ENCODE measurements around the gene QRICH2.

QRICH2 gene

DNA sequence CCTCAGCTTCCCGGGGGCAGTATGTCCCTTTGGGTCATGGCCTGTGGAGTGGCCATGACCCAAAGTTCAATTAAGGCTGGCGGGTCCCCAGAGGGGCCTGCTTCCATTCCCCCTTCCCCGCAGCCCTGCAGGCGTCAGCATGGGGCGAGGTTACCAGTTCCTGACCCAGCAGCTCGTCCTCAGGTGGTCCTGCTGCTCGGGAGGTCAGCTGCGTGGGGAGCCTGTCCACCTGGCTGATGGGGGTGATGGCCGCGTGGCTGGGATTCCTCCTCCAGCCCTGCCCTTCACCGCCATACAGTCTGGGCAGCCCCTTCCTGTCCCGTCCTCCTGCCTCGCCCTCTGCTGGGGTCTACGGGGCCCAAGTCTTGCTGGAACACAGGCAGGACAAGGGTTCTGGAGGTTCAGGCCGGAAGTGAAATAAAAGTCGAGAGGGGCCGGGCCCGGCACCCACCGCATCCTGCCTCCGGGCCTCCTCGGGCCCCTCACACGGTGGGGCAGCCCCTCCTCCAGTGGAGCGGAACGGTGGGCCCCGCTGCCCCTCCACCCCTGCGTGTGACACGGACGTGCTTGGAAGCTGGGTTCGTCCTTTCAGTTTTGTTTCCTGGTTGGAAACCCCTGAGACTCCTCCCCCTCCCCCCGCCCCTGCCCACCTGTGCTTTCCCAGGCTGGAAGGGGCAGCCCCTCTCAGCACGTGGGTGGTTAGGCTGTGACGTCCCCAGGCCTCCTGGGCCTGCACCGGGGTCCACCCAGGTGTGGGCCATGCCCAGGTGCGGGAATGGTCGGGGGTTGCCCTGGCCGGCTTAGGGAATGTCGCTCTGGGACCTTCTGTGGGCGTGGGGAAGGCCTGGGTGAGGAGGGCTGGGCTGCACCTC, 36.2 kb downstream of the QRICH2 start:
- Histone ChIP-seq H3K4me1 (ENCODE audit: control insufficient read depth, low read depth, low read length) (peaks cover 5% of the 10 kb centered on the region), H2BK15ac (replicated peaks; ENCODE audit: low read depth) (no peak overlapping the region), H2BK5ac (ENCODE audit: low read length) (no peak overlapping the region), H3K56ac (ENCODE audit: low read length) (peak overlapping the region; percentile 65), H3K9ac (ENCODE audit: low read length) (peak overlapping the region; percentile 17), H3K4me2 (ENCODE audit: low read length) (no peak overlapping the region), H3K23ac (ENCODE audit: low read length) (no peak overlapping the region), H3K4ac (ENCODE audit: low read depth, low read length) (no peak overlapping the region), H2BK120ac (ENCODE audit: low read depth, low read length) (no peak overlapping the region), H3K4me3 (ENCODE audit: low read length) (no peak overlapping the region), H4K8ac (ENCODE audit: low read depth, low read length) (no peak overlapping the region), H3K36me3 (ENCODE audit: control insufficient read depth, insufficient read depth, low read length) (no peaks in the 10 kb centered on the region), H3K27ac (ENCODE audit: low read depth, low read length) (no peak overlapping the region), H3K27me3 (ENCODE audit: insufficient read depth, low read length, poor library complexity) (no peaks in the 10 kb centered on the region), H3K79me1 (ENCODE audit: low read length) (peaks cover 10% of the 10 kb centered on the region), H3K18ac (ENCODE audit: low read length) (no peak overlapping the region), H2AK5ac (ENCODE audit: low read length) (no peak overlapping the region), H4K5ac (ENCODE audit: low read length) (no peak overlapping the region), H3K79me2 (ENCODE audit: control insufficient read depth, insufficient read depth, low read length) (peaks cover 6% of the 10 kb centered on the region)
- no CpG with 5 or more reads among the region's 38 CpGs for WGBS (ENCODE audit: extremely low coverage, insufficient coverage, low lambda C conversion rate)
- DNase-seq: peak; percentile 55

DNA sequence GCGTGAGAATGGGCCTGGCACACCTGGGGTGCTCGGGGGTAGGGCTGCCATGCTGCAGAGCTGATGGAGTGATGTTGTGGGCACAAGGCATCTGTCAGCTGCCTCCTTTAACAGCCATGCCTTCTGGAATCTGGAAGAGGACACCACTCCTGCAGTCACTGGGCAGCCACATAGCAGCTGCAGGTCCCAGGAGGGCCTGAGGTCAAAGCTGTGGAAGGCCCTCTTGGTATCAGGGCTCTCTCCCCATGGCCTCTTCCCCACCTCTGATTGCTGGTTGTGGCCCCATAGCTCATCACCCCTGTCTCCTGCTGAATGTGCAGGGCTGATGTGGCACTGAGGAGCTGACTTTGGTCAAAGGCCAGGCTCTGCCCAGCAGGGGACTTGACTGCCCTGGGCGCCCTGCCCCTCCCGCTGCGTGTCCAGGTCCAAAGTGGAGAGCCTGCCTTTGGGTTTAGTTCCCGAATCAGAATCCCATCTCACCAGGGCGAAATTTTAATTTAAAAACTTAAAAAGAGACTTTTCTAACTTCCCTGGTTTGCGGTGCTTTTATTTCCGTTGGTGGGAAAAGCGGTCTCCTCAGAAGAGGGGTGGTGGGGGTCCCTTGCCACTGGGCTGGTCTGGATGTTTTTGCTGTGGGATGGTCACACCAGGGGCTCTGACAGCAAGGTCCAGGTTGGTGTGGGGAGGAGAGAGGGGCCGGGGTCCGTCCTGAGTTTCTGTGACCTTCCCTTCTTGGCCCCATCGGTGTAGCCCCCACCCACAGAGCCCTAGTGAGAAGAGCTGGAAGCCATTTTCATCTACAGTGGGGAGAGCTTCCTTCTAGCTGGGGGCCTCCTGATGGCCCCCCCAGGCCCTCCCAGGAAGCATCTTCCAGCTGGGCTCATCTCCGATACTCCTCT, 37.1 kb downstream of the QRICH2 start:
- H2BK5ac ChIP-seq (ENCODE audit: low read length): no peak overlapping the region
- H3K4me1 ChIP-seq (ENCODE audit: control insufficient read depth, low read depth, low read length): peaks cover 7% of the 10 kb centered on the region
- H3K4ac ChIP-seq (ENCODE audit: low read depth, low read length): no peak overlapping the region
- no peak overlapping the region for H3K4me3 ChIP-seq (ENCODE audit: low read length)
- no peak overlapping the region for H2AK5ac ChIP-seq (ENCODE audit: low read length)
- no peak overlapping the region for H3K4me2 ChIP-seq (ENCODE audit: low read length)
- H3K36me3 ChIP-seq (ENCODE audit: control insufficient read depth, insufficient read depth, low read length): no peaks in the 10 kb centered on the region
- H3K56ac ChIP-seq (ENCODE audit: low read length): peak overlapping the region; percentile 1
- H3K79me1 ChIP-seq (ENCODE audit: low read length): peaks cover 12% of the 10 kb centered on the region
- H4K5ac ChIP-seq (ENCODE audit: low read length): no peak overlapping the region
- H3K27ac ChIP-seq (ENCODE audit: low read depth, low read length): no peak overlapping the region
- H3K18ac ChIP-seq (ENCODE audit: low read length): no peak overlapping the region
- H3K79me2 ChIP-seq (ENCODE audit: control insufficient read depth, insufficient read depth, low read length): peaks cover 9% of the 10 kb centered on the region
- H2BK120ac ChIP-seq (ENCODE audit: low read depth, low read length): no peak overlapping the region
- no peak for DNase-seq
- H4K8ac ChIP-seq (ENCODE audit: low read depth, low read length): no peak overlapping the region
- H3K27me3 ChIP-seq (ENCODE audit: insufficient read depth, low read length, poor library complexity): no peaks in the 10 kb centered on the region
- no peak overlapping the region for H3K23ac ChIP-seq (ENCODE audit: low read length)
- H3K9ac ChIP-seq (ENCODE audit: low read length): peak overlapping the region; percentile 17
- no CpG with 5 or more reads among the region's 14 CpGs for WGBS (ENCODE audit: extremely low coverage, insufficient coverage, low lambda C conversion rate)
- no peak overlapping the region for H2BK15ac ChIP-seq (replicated peaks; ENCODE audit: low read depth)

DNA sequence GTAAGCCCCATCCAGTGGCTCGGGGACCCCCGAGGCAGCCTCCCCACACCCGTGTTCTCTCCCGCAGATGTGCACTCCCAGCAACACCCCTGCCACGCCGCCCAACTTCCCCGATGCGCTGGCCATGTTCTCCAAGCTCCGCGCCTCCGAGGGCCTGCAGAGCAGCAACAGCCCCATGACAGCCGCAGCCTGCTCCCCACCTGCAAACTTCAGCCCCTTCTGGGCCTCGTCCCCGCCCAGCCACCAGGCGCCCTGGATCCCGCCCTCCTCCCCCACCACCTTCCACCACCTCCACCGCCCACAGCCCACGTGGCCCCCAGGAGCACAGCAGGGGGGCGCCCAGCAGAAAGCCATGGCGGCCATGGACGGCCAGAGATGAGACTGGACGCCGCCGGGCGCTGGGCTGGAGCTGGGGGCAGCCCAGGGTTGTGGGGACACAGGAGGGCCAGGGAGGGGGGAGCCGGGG, 37.9 kb downstream of the QRICH2 start:
- Histone ChIP-seq H3K18ac (ENCODE audit: low read length) (no peak overlapping the region), H3K79me2 (ENCODE audit: control insufficient read depth, insufficient read depth, low read length) (peaks cover 11% of the 10 kb centered on the region), H4K8ac (ENCODE audit: low read depth, low read length) (no peak overlapping the region), H4K5ac (ENCODE audit: low read length) (no peak overlapping the region), H3K36me3 (ENCODE audit: control insufficient read depth, insufficient read depth, low read length) (no peaks in the 10 kb centered on the region), H3K27me3 (ENCODE audit: insufficient read depth, low read length, poor library complexity) (no peaks in the 10 kb centered on the region), H3K4ac (ENCODE audit: low read depth, low read length) (no peak overlapping the region), H2AK5ac (ENCODE audit: low read length) (no peak overlapping the region), H3K4me3 (ENCODE audit: low read length) (no peak overlapping the region), H3K79me1 (ENCODE audit: low read length) (peaks cover 12% of the 10 kb centered on the region), H3K23ac (ENCODE audit: low read length) (no peak overlapping the region), H2BK5ac (ENCODE audit: low read length) (no peak overlapping the region), H2BK15ac (replicated peaks; ENCODE audit: low read depth) (no peak overlapping the region), H3K4me2 (ENCODE audit: low read length) (no peak overlapping the region), H3K27ac (ENCODE audit: low read depth, low read length) (no peak overlapping the region), H3K9ac (ENCODE audit: low read length) (no peak overlapping the region), H3K4me1 (ENCODE audit: control insufficient read depth, low read depth, low read length) (peaks cover 7% of the 10 kb centered on the region), H3K56ac (ENCODE audit: low read length) (no peak overlapping the region), H2BK120ac (ENCODE audit: low read depth, low read length) (no peak overlapping the region)
- WGBS (ENCODE audit: extremely low coverage, insufficient coverage, low lambda C conversion rate): no CpG with 5 or more reads among the region's 26 CpGs
- DNase-seq: no peak

DNA sequence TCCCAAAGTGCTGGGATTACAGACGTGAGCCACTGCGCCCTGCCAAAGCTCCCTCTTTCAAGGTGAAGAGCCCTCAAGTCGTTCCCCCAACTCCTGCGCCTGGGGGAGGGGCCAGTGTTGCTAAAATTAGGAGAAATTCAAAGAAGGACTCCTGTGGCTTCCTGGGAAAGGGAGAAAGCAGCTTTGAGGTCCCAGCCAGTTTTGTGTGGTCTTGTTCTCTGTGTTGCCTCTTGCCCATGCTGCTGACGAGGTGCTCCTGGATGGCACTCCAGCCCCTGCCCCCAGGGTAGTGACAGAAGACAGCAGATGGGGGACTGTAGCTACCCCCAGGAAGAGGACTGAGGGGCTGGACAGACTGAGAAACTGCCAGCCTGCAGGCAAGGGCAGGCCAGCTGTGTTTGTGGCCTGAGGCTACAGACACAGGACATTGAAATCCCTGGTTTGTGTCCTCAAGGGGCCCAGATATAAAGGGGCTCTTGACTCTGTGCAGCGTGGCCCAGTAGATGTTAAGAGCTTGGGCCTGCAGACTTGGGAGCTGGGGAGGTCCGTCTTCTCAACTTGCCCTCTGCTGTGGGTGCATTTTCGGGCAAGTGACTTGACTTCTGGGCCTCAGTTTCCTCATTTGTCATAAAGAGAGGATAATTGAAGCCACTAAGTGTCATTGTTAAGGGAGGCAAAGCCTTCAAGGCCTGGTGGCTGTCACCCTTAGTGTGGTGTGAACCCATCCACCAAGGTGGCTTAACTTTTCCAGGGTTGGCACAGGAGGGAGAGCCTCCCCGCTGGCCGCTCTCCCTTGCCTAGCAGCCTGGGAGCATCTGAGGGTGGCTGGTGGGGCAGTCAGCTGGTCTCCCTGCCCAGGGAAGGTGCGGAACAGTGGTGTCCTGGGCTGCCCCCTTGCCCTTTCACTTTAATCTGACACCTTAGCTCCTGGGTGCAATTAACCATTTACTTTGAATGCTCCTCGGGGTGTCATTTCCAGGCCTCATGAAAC, 38.8 kb downstream of the QRICH2 start:
- Histone ChIP-seq H3K27me3 (ENCODE audit: insufficient read depth, low read length, poor library complexity) (no peaks in the 10 kb centered on the region), H3K27ac (ENCODE audit: low read depth, low read length) (no peak overlapping the region), H3K79me2 (ENCODE audit: control insufficient read depth, insufficient read depth, low read length) (peaks cover 11% of the 10 kb centered on the region), H4K8ac (ENCODE audit: low read depth, low read length) (no peak overlapping the region), H2BK120ac (ENCODE audit: low read depth, low read length) (no peak overlapping the region), H2BK5ac (ENCODE audit: low read length) (no peak overlapping the region), H4K5ac (ENCODE audit: low read length) (no peak overlapping the region), H3K18ac (ENCODE audit: low read length) (no peak overlapping the region), H2AK5ac (ENCODE audit: low read length) (no peak overlapping the region), H3K9ac (ENCODE audit: low read length) (peak overlapping the region; percentile 7), H3K4ac (ENCODE audit: low read depth, low read length) (no peak overlapping the region), H3K4me1 (ENCODE audit: control insufficient read depth, low read depth, low read length) (peaks cover 9% of the 10 kb centered on the region), H3K4me2 (ENCODE audit: low read length) (no peak overlapping the region), H3K79me1 (ENCODE audit: low read length) (peaks cover 12% of the 10 kb centered on the region), H3K56ac (ENCODE audit: low read length) (peak overlapping the region; percentile 45), H3K4me3 (ENCODE audit: low read length) (no peak overlapping the region), H3K23ac (ENCODE audit: low read length) (no peak overlapping the region), H3K36me3 (ENCODE audit: control insufficient read depth, insufficient read depth, low read length) (no peaks in the 10 kb centered on the region), H2BK15ac (replicated peaks; ENCODE audit: low read depth) (no peak overlapping the region)
- no peak for DNase-seq
- no CpG with 5 or more reads among the region's 12 CpGs for WGBS (ENCODE audit: extremely low coverage, insufficient coverage, low lambda C conversion rate)

DNA sequence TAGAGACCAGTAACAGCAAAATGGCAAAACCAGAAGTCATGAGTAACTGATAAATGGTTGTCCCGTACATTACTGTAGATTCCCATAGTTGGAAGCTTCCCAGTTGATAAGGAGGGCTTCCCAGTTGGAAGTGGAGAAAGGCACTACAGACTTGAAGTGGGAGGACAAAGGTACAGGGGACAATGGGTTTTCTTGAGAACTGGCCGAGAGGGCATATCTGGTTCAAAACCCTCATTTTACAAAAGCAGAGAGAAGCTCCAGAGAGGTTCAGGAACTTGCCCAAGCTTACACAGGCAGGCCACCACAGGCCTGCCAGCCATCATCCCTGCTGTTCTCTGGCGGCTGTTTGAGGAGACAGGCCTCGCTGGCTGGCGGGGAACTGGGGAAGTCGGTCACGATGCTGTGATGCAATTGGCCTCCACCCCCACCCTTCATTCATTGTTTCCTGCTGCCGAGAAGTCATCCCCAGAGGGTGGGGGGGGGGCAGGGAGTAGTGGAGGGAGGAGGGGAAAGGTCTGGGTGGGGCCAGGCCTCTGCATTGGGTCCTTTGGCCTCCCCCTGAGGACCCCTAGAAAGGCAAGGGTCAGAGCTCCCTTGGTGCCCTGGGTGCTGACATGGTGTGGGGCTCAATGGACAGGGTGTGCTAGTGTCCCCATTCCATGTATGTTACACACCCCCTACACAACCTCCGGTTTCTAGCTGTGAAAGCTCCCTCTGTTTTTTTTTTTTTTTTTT, 39.9 kb downstream of the QRICH2 start:
- H3K9ac ChIP-seq (ENCODE audit: low read length): peak overlapping the region; percentile 48
- peak overlapping the region; percentile 55 for H2BK5ac ChIP-seq (ENCODE audit: low read length)
- no CpG with 5 or more reads among the region's 9 CpGs for WGBS (ENCODE audit: extremely low coverage, insufficient coverage, low lambda C conversion rate)
- H3K79me2 ChIP-seq (ENCODE audit: control insufficient read depth, insufficient read depth, low read length): peaks cover 11% of the 10 kb centered on the region
- peaks cover 9% of the 10 kb centered on the region for H3K4me1 ChIP-seq (ENCODE audit: control insufficient read depth, low read depth, low read length)
- H3K56ac ChIP-seq (ENCODE audit: low read length): peak overlapping the region; percentile 79
- no peak overlapping the region for H4K5ac ChIP-seq (ENCODE audit: low read length)
- no peak overlapping the region for H2BK120ac ChIP-seq (ENCODE audit: low read depth, low read length)
- no peak overlapping the region for H3K18ac ChIP-seq (ENCODE audit: low read length)
- H3K36me3 ChIP-seq (ENCODE audit: control insufficient read depth, insufficient read depth, low read length): no peaks in the 10 kb centered on the region
- no peak overlapping the region for H3K4ac ChIP-seq (ENCODE audit: low read depth, low read length)
- H3K27me3 ChIP-seq (ENCODE audit: insufficient read depth, low read length, poor library complexity): no peaks in the 10 kb centered on the region
- DNase-seq: peak; percentile 87
- H4K8ac ChIP-seq (ENCODE audit: low read depth, low read length): no peak overlapping the region
- no peak overlapping the region for H3K4me2 ChIP-seq (ENCODE audit: low read length)
- no peak overlapping the region for H2AK5ac ChIP-seq (ENCODE audit: low read length)
- H3K23ac ChIP-seq (ENCODE audit: low read length): no peak overlapping the region
- H2BK15ac ChIP-seq (replicated peaks; ENCODE audit: low read depth): no peak overlapping the region
- H3K79me1 ChIP-seq (ENCODE audit: low read length): peaks cover 12% of the 10 kb centered on the region
- H3K4me3 ChIP-seq (ENCODE audit: low read length): no peak overlapping the region
- H3K27ac ChIP-seq (ENCODE audit: low read depth, low read length): peak overlapping the region; percentile 48

Data from mesendoderm (in vitro differentiated cells).